Measurements from ENCODE around the gene RFNG. TPM values are rescaled to one million over a fixed set of nuclear protein-coding genes. Genes with fewer than 3 reads are reported as not detected.
A peak's percentile ranks its signal among the peaks of the same experiment; 100 is the strongest.

RFNG gene
- total and polyA plus RNA-seq, 2 of the 13 experiments (the other 11 are each of a cell fraction or from before 2014, with no cell fraction given): 61.4 to 64.0 TPM

DNA sequence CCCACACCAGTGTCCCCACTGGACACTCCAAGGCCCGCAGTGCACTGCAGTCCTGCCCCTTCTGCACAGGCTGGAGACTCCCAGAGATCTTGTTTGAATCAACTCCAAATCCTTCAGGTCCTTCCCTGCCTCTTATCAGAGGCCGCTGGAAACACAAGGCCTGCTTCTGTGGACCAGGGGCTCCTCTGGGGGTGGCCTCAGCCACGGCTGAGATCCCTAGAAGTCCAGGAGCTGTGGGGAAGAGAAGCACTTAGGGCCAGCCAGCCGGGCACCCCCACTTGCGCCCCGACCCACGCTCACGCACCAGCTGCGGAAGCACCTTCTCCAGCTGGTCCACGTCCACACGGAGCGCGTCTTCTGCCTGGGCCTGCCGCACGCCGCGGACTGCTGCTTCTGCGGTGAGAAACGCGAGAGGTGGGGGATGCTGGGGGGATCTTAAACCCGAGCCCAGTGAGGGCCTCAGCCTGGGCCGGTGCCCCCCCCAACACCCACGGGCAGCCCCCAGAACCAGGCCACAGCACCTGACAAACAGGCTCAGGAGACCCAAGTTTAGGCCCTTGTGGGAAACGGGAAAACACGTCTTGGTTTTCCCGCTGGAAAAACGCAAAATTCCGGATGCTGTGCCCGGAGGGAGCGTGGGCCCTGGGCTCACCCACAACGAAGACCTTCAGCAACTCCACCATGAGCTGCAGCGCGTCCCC is 32.5 kb downstream of the RFNG start:
- no peak overlapping the region for H3K4me3 ChIP-seq (replicated peaks in 1 of 3; ENCODE audit: insufficient read depth in 1 of 3, low read depth in 2 of 3, low read length in 3 of 3)
- in situ Hi-C loops (cut with HindIII; ENCODE audit: extremely low pct_ligation_motif_present, low pct_unique_long_range_greater_than_20kb) (no loop called here), intact Hi-C loops (cut with micrococcal nuclease; ENCODE audit: unreplicated experiment) (no loop called here)
- H2AFZ ChIP-seq (ENCODE audit: low read length): no peak overlapping the region
- 95% methylated on average over 33 of the region's 33 CpGs for WGBS (ENCODE audit: low lambda C conversion rate)
- no peak overlapping the region; the same call in 1 of the 2 replicates for H3K9ac ChIP-seq (ENCODE audit: insufficient read depth, low read depth, low read length)
- peaks cover 82% of the 10 kb centered on the region for H3K4me1 ChIP-seq (ENCODE audit: insufficient read depth, low read length)
- no peak overlapping the region for H3K4me2 ChIP-seq (ENCODE audit: low read depth, low read length)
- H3K79me2 ChIP-seq (ENCODE audit: insufficient read depth, low read length): peaks cover 35% of the 10 kb centered on the region
- peak overlapping the region; percentile 68 for H3K27ac ChIP-seq (ENCODE audit: extremely low read length, insufficient read depth, low read length)
- ATAC-seq (no peak), DNase-seq (ENCODE audit: low spot score) (no peak), FAIRE-seq (no peak)
- TSS peak; percentile 18 for BruUV-seq (replicated peaks)
- CTCF ChIA-PET (ENCODE audit: low intra/inter-chr PET ratio, low total read pairs): interaction anchor here (0.6 to 6.8 kb wide), 6 partner anchors 18 to 135 kb away, joined by 3 to 181 read pairs (median 9); partner anchors contain the start of genes ASPSCR1 and NOTUM
- peaks cover 8 to 11% of the 10 kb centered on the region in 2 experiments; a peak in 3 of 5 replicates for H3K36me3 ChIP-seq (replicated peaks in 1 of 2; ENCODE audit: control insufficient read depth in 1 of 2, insufficient read depth in 2 of 2, low read length in 2 of 2)
- POLR2A ChIA-PET: interaction anchor here (1.0 to 14.1 kb wide), 15 partner anchors 10 to 137 kb away, joined by 3 to 470 read pairs (median 10); partner anchors contain the start of genes DCXR, FASN, MAFG and NOTUM
- H3K27me3 ChIP-seq (ENCODE audit: control insufficient read depth in 1 of 2, insufficient read depth in 2 of 2, low read length in 2 of 2): no peaks in the 10 kb centered on the region; a peak in 1 of 5 replicates
- no peaks in the 10 kb centered on the region; the same call in 1 of the 2 replicates for H4K20me1 ChIP-seq (ENCODE audit: insufficient read depth, low read length)
- no peaks in the 10 kb centered on the region for H3K9me3 ChIP-seq (ENCODE audit: low read length)
- TF ChIP-seq, protein P1, sequence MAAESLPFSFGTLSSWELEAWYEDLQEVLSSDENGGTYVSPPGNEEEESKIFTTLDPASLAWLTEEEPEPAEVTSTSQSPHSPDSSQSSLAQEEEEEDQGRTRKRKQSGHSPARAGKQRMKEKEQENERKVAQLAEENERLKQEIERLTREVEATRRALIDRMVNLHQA (CRISPR knock-in tag; IDR thresholded peaks at IDR 0.05): no peak
- TF ChIP-seq, protein P2, sequence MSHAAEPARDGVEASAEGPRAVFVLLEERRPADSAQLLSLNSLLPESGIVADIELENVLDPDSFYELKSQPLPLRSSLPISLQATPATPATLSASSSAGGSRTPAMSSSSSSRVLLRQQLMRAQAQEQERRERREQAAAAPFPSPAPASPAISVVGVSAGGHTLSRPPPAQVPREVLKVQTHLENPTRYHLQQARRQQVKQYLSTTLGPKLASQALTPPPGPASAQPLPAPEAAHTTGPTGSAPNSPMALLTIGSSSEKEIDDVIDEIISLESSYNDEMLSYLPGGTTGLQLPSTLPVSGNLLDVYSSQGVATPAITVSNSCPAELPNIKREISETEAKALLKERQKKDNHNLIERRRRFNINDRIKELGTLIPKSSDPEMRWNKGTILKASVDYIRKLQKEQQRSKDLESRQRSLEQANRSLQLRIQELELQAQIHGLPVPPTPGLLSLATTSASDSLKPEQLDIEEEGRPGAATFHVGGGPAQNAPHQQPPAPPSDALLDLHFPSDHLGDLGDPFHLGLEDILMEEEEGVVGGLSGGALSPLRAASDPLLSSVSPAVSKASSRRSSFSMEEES (CRISPR knock-in tag; IDR thresholded peaks at IDR 0.05): no peak
- no peak for TF ChIP-seq ELF4 (CRISPR knock-in tag; IDR thresholded peaks at IDR 0.05; ENCODE audit: borderline replicate concordance)
- no peak for TF ChIP-seq NFIC (IDR thresholded peaks at IDR 0.05; ENCODE audit: low read length)
- TF ChIP-seq, protein P3, sequence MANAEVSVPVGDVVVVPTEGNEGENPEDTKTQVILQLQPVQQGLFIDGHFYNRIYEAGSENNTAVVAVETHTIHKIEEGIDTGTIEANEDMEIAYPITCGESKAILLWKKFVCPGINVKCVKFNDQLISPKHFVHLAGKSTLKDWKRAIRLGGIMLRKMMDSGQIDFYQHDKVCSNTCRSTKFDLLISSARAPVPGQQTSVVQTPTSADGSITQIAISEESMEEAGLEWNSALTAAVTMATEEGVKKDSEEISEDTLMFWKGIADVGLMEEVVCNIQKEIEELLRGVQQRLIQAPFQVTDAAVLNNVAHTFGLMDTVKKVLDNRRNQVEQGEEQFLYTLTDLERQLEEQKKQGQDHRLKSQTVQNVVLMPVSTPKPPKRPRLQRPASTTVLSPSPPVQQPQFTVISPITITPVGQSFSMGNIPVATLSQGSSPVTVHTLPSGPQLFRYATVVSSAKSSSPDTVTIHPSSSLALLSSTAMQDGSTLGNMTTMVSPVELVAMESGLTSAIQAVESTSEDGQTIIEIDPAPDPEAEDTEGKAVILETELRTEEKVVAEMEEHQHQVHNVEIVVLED (CRISPR knock-in tag; IDR thresholded peaks at IDR 0.05; ENCODE audit: borderline replicate concordance): 0 out of 2 replicates have a peak, but pooled peaks have one; percentile 4
- TF ChIP-seq, protein P4, sequence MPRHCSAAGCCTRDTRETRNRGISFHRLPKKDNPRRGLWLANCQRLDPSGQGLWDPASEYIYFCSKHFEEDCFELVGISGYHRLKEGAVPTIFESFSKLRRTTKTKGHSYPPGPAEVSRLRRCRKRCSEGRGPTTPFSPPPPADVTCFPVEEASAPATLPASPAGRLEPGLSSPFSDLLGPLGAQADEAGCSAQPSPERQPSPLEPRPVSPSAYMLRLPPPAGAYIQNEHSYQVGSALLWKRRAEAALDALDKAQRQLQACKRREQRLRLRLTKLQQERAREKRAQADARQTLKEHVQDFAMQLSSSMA (CRISPR knock-in tag; IDR thresholded peaks at IDR 0.05): no peak
- TF ChIP-seq NCOA1 (CRISPR knock-in tag; IDR thresholded peaks at IDR 0.05): no peak
- TF ChIP-seq, protein P5, sequence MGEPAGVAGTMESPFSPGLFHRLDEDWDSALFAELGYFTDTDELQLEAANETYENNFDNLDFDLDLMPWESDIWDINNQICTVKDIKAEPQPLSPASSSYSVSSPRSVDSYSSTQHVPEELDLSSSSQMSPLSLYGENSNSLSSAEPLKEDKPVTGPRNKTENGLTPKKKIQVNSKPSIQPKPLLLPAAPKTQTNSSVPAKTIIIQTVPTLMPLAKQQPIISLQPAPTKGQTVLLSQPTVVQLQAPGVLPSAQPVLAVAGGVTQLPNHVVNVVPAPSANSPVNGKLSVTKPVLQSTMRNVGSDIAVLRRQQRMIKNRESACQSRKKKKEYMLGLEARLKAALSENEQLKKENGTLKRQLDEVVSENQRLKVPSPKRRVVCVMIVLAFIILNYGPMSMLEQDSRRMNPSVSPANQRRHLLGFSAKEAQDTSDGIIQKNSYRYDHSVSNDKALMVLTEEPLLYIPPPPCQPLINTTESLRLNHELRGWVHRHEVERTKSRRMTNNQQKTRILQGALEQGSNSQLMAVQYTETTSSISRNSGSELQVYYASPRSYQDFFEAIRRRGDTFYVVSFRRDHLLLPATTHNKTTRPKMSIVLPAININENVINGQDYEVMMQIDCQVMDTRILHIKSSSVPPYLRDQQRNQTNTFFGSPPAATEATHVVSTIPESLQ (CRISPR knock-in tag; conservative IDR thresholded peaks at IDR 0.05): no peak
- TF ChIP-seq, protein P6, sequence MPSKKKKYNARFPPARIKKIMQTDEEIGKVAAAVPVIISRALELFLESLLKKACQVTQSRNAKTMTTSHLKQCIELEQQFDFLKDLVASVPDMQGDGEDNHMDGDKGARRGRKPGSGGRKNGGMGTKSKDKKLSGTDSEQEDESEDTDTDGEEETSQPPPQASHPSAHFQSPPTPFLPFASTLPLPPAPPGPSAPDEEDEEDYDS (CRISPR knock-in tag; IDR thresholded peaks at IDR 0.05): no peak
- TF ChIP-seq, protein P7, sequence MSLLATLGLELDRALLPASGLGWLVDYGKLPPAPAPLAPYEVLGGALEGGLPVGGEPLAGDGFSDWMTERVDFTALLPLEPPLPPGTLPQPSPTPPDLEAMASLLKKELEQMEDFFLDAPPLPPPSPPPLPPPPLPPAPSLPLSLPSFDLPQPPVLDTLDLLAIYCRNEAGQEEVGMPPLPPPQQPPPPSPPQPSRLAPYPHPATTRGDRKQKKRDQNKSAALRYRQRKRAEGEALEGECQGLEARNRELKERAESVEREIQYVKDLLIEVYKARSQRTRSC (CRISPR knock-in tag; IDR thresholded peaks at IDR 0.05; ENCODE audit: low read depth): no peak
- TF ChIP-seq CC2D1A (CRISPR knock-in tag; IDR thresholded peaks at IDR 0.05): no peak
- no peak; the same call in 1 of the 2 replicates for TF ChIP-seq ATF7-NPFF (CRISPR knock-in tag; IDR thresholded peaks at IDR 0.05; ENCODE audit: low read depth)
- TF ChIP-seq POLR2A (IDR thresholded peaks at IDR 0.05; ENCODE audit: insufficient read depth in 1 of 2, low read depth in 2 of 2, low read length in 2 of 2): peak in 1 of 2 experiments; percentile 30; a peak in 1 of 4 replicates
- no peak for TF ChIP-seq STAT5B (CRISPR knock-in tag; IDR thresholded peaks at IDR 0.05)
- TF ChIP-seq HNRNPL (IDR thresholded peaks at IDR 0.05; ENCODE audit: low read depth, low read length): peak; percentile 3; the same call in 1 of the 2 replicates
- no peak for TF ChIP-seq ZNF557 (CRISPR knock-in tag; IDR thresholded peaks at IDR 0.05)
